SJCRH30 (cell line): ENCODE results near the gene TMEM121B. TPM values are rescaled to one million over a fixed set of nuclear protein-coding genes. Genes with fewer than 3 reads are reported as not detected.
A peak's percentile ranks its signal among the peaks of the same experiment; 100 is the strongest.

ENCODE experiments used
- DNase-seq, 2 experiments: peaks; one replicate each; pipeline ENCODE4 v3.0.0-alpha.2; 2015 to 2020
- H3K27ac ChIP-seq: fragments of 250-450 bp; sonication (Bioruptor Pico); 2 replicates; pipeline ENCODE4 v1.5.1; 2020; ENCODE audit warnings: mild to moderate bottlenecking, moderate library complexity
- H3K27me3 ChIP-seq: fragments of 250-450 bp; sonication (Bioruptor Pico); 2 replicates; pipeline ENCODE4 v1.5.1; 2020; ENCODE audit warnings: mild to moderate bottlenecking, moderate library complexity
- H3K36me3 ChIP-seq: fragments of 250-450 bp; sonication (Bioruptor Pico); 2 replicates; pipeline ENCODE4 v1.5.1; 2020; ENCODE audit warnings: mild to moderate bottlenecking, moderate library complexity
- H3K4me1 ChIP-seq: fragments of 250-450 bp; sonication (Bioruptor Pico); 2 replicates; pipeline ENCODE4 v1.5.1; 2020; ENCODE audit warnings: mild to moderate bottlenecking, moderate library complexity
- H3K4me3 ChIP-seq: fragments of 250-450 bp; sonication (Bioruptor Pico); 2 replicates; pipeline ENCODE4 v1.5.1; 2020; ENCODE audit warnings: mild to moderate bottlenecking, moderate library complexity
- H3K9me3 ChIP-seq: fragments of 250-450 bp; sonication (Bioruptor Pico); replicated peaks from 2 replicates; pipeline ENCODE4 v1.5.1; 2020; ENCODE audit warnings: mild to moderate bottlenecking, moderate library complexity
- total RNA-seq: library from RNA; depleted of rRNA; stranded (reverse); fragments of >200 nt; shearing (Covaris generic); gene quantifications from 2 replicates; pipeline ENCODE4 v1.2.3, GENCODE V29; 2014

TMEM121B gene
- total RNA-seq, 1 experiment from 2014 or later: 1.9 TPM

- Histone ChIP-seq H3K36me3 (no peaks in the 10 kb centered on the region), H3K4me3 (peak overlapping the region; percentile 74), H3K27ac (no peak overlapping the region; the same call in 1 of the 2 replicates), H3K4me1 (no peaks in the 10 kb centered on the region), H3K9me3 (no peaks in the 10 kb centered on the region), H3K27me3 (no peaks in the 10 kb centered on the region)
- peak in 1 of 2 experiments; percentile 33 for DNase-seq
Measured at GRCh38 chr22:17120711-17121232, 388 bp downstream of the TMEM121B start.

- Histone ChIP-seq H3K9me3 (no peaks in the 10 kb centered on the region), H3K36me3 (no peaks in the 10 kb centered on the region), H3K27ac (no peak overlapping the region), H3K27me3 (no peaks in the 10 kb centered on the region), H3K4me1 (no peaks in the 10 kb centered on the region), H3K4me3 (peak overlapping the region; percentile 74)
- peak; percentile 68 to 69 for DNase-seq
Measured at GRCh38 chr22:17120281-17120680, 879 bp downstream of the TMEM121B start.

- H3K27ac ChIP-seq: no peak overlapping the region
- no peaks in the 10 kb centered on the region for H3K27me3 ChIP-seq
- DNase-seq: peak in 1 of 2 experiments; percentile 30
- H3K36me3 ChIP-seq: no peaks in the 10 kb centered on the region
- no peak overlapping the region for H3K4me3 ChIP-seq
- no peaks in the 10 kb centered on the region for H3K4me1 ChIP-seq
- H3K9me3 ChIP-seq: no peaks in the 10 kb centered on the region
Measured at GRCh38 chr22:17119481-17120202, 1.5 kb downstream of the TMEM121B start.

- Histone ChIP-seq H3K4me3 (no peak overlapping the region), H3K9me3 (no peaks in the 10 kb centered on the region), H3K36me3 (no peaks in the 10 kb centered on the region), H3K4me1 (no peaks in the 10 kb centered on the region), H3K27ac (no peak overlapping the region), H3K27me3 (no peaks in the 10 kb centered on the region)
- no peak for DNase-seq
Measured at GRCh38 chr22:17118342-17118741, 2.8 kb downstream of the TMEM121B start.

GRCh38 chr22:17117890-17118289 is 3.3 kb downstream of the TMEM121B start:
- DNase-seq: no peak
- H3K27ac ChIP-seq: no peak overlapping the region
- no peak overlapping the region for H3K4me3 ChIP-seq
- H3K27me3 ChIP-seq: no peaks in the 10 kb centered on the region
- H3K36me3 ChIP-seq: no peaks in the 10 kb centered on the region
- no peaks in the 10 kb centered on the region for H3K4me1 ChIP-seq
- H3K9me3 ChIP-seq: no peaks in the 10 kb centered on the region

GRCh38 chr22:17117400-17117799 is 3.8 kb downstream of the TMEM121B start:
- Histone ChIP-seq H3K36me3 (no peaks in the 10 kb centered on the region), H3K27ac (no peak overlapping the region), H3K9me3 (no peaks in the 10 kb centered on the region), H3K4me3 (no peak overlapping the region), H3K27me3 (no peaks in the 10 kb centered on the region), H3K4me1 (no peaks in the 10 kb centered on the region)
- DNase-seq: no peak

GRCh38 chr22:17116572-17117330 is 4.4 kb downstream of the TMEM121B start:
- H3K27me3 ChIP-seq: no peaks in the 10 kb centered on the region
- H3K27ac ChIP-seq: no peak overlapping the region
- no peaks in the 10 kb centered on the region for H3K4me1 ChIP-seq
- no peaks in the 10 kb centered on the region for H3K36me3 ChIP-seq
- no peak for DNase-seq
- H3K9me3 ChIP-seq: no peaks in the 10 kb centered on the region
- no peak overlapping the region for H3K4me3 ChIP-seq

GRCh38 chr22:17115945-17116565 is 5.1 kb downstream of the TMEM121B start:
- H3K4me1 ChIP-seq: no peaks in the 10 kb centered on the region
- H3K27me3 ChIP-seq: no peaks in the 10 kb centered on the region
- no peak overlapping the region for H3K27ac ChIP-seq
- H3K36me3 ChIP-seq: no peaks in the 10 kb centered on the region
- no peak overlapping the region for H3K4me3 ChIP-seq
- no peaks in the 10 kb centered on the region for H3K9me3 ChIP-seq
- no peak for DNase-seq

GRCh38 chr22:17115236-17115635 is 5.9 kb downstream of the TMEM121B start:
- H3K27me3 ChIP-seq: no peaks in the 10 kb centered on the region
- no peak overlapping the region for H3K4me3 ChIP-seq
- no peaks in the 10 kb centered on the region for H3K4me1 ChIP-seq
- H3K9me3 ChIP-seq: no peaks in the 10 kb centered on the region
- no peak for DNase-seq
- no peaks in the 10 kb centered on the region for H3K36me3 ChIP-seq
- H3K27ac ChIP-seq: no peak overlapping the region

GRCh38 chr22:17114898-17115235 is 6.3 kb downstream of the TMEM121B start:
- Histone ChIP-seq H3K9me3 (no peaks in the 10 kb centered on the region), H3K36me3 (no peaks in the 10 kb centered on the region), H3K27me3 (no peaks in the 10 kb centered on the region), H3K4me3 (no peak overlapping the region), H3K4me1 (no peaks in the 10 kb centered on the region), H3K27ac (no peak overlapping the region)
- no peak for DNase-seq

GRCh38 chr22:17114173-17114897 is 6.8 kb downstream of the TMEM121B start:
- DNase-seq: no peak
- Histone ChIP-seq H3K27ac (no peak overlapping the region), H3K4me3 (no peak overlapping the region), H3K4me1 (no peaks in the 10 kb centered on the region), H3K27me3 (no peaks in the 10 kb centered on the region), H3K36me3 (no peaks in the 10 kb centered on the region), H3K9me3 (no peaks in the 10 kb centered on the region)

GRCh38 chr22:17113600-17113999 is 7.6 kb downstream of the TMEM121B start:
- no peak for DNase-seq
- Histone ChIP-seq H3K4me1 (no peaks in the 10 kb centered on the region), H3K36me3 (no peaks in the 10 kb centered on the region), H3K27me3 (no peaks in the 10 kb centered on the region), H3K4me3 (no peak overlapping the region), H3K9me3 (no peaks in the 10 kb centered on the region), H3K27ac (no peak overlapping the region)

GRCh38 chr22:17112491-17113042 is 8.6 kb downstream of the TMEM121B start:
- Histone ChIP-seq H3K27me3 (no peaks in the 10 kb centered on the region), H3K9me3 (no peaks in the 10 kb centered on the region), H3K36me3 (no peaks in the 10 kb centered on the region), H3K4me1 (no peaks in the 10 kb centered on the region), H3K27ac (no peak overlapping the region), H3K4me3 (no peak overlapping the region)
- DNase-seq: no peak

- no peaks in the 10 kb centered on the region for H3K4me1 ChIP-seq
- no peak for DNase-seq
- no peak overlapping the region for H3K27ac ChIP-seq
- no peaks in the 10 kb centered on the region for H3K9me3 ChIP-seq
- H3K27me3 ChIP-seq: no peaks in the 10 kb centered on the region
- no peaks in the 10 kb centered on the region for H3K36me3 ChIP-seq
- H3K4me3 ChIP-seq: no peak overlapping the region
Measured at GRCh38 chr22:17110791-17111550, 10.2 kb downstream of the TMEM121B start.
